Natural killer cell (primary cell): ENCODE results near the gene PAPSS2. TPM values are rescaled to one million over a fixed set of nuclear protein-coding genes. Genes with fewer than 3 reads are reported as not detected.
"Not testable (repeated sequence)": the region's sequence is repeated elsewhere in the genome, so short reads cannot be mapped to it uniquely, and the experiment has no call there.

Experiments used
- ATAC-seq, 3 donors: fragments of 150-1000 bp in 2 of 3; fragments of 200-7000 bp in 1 of 3; cut with Tn5 transposase; 1 replicate in 1 of 3; 2 replicates in 2 of 3; pipeline ENCODE4 v1.10.0; 2021; ENCODE audit warnings: mild to moderate bottlenecking in 2 of 3, moderate library complexity in 2 of 3
- DNase-seq, 2 donors: peaks; one replicate each; pipeline versions ENCODE4 v3.0.0 to v3.0.0-alpha.2; 2013 to 2021; ENCODE audit warnings: mixed read lengths in 1 of 2
- H3K27ac ChIP-seq: one replicate; pipeline ENCODE4 v1.5.1; 2013; ENCODE audit warnings: mild to moderate bottlenecking, low read length
- H3K27me3 ChIP-seq: one replicate; pipeline ENCODE4 v1.6.1; 2013; ENCODE audit warnings: low read length; ENCODE audit not compliant: control insufficient read depth, insufficient read depth
- H3K36me3 ChIP-seq: one replicate; pipeline ENCODE4 v1.6.1; 2013; ENCODE audit warnings: low read length; ENCODE audit not compliant: control insufficient read depth, insufficient read depth
- H3K4me1 ChIP-seq: one replicate; pipeline ENCODE4 v1.6.1; 2013; ENCODE audit warnings: low read length; ENCODE audit not compliant: control insufficient read depth, insufficient read depth
- H3K4me3 ChIP-seq: one replicate; pipeline ENCODE4 v1.5.1; 2013; ENCODE audit warnings: low read length
- H3K9me3 ChIP-seq: one replicate; pipeline ENCODE4 v1.6.1; 2013; ENCODE audit warnings: low read length; ENCODE audit not compliant: control insufficient read depth, insufficient read depth
- H3K27ac Mint-ChIP-seq, 2 donors: one replicate each; pipeline ENCODE4 v1.8.0; 2022; ENCODE audit warnings: mild to moderate bottlenecking in 2 of 2, mixed read lengths in 2 of 2, moderate library complexity in 1 of 2
- H3K27me3 Mint-ChIP-seq, 2 donors: one replicate each; pipeline ENCODE4 v1.8.0; 2022; ENCODE audit warnings: low read depth in 2 of 2, mixed read lengths in 2 of 2
- H3K36me3 Mint-ChIP-seq: one replicate; pipeline ENCODE4 v1.8.0; 2022; ENCODE audit warnings: mixed read lengths
- H3K4me1 Mint-ChIP-seq, 2 donors: one replicate each; pipeline ENCODE4 v1.8.0; 2022; ENCODE audit warnings: mixed read lengths in 2 of 2
- H3K4me3 Mint-ChIP-seq: one replicate; pipeline ENCODE4 v1.8.0; 2022; ENCODE audit warnings: mild to moderate bottlenecking, moderate library complexity, mixed read lengths
- H3K9me3 Mint-ChIP-seq, 2 donors: one replicate each; pipeline ENCODE4 v1.8.0; 2022; ENCODE audit warnings: mixed read lengths in 2 of 2
- CTCF ChIP-seq: fragments of 200-600 bp; IDR thresholded peaks from one replicate; pipeline ENCODE4 v1.8.0; 2022; ENCODE audit warnings: antibody characterized with exemption
- WGBS: methylation state at CpG from one replicate; pipeline ENCODE4 v1.1.7; 2013; ENCODE audit warnings: missing lambda C conversion rate; ENCODE audit not compliant: insufficient coverage; 5-methylcytosine and 5-hydroxymethylcytosine counted together
- intact Hi-C: fragments of 100-400 bp; cut with micrococcal nuclease; formaldehyde crosslinking; loops from one replicate; pipeline ENCODE4 v1.14.2; 2022
- total RNA-seq, 4 donors: library from RNA; stranded (reverse); fragments of 120-200 nt in 1 of 4; gene quantifications; one replicate each; pipeline versions ENCODE4 v1.2.3 to v1.2.4, GENCODE V29; 2013 to 2022

PAPSS2 gene
- total RNA-seq, 3 donors from 2014 or later (not counting 1 experiment from before 2014, with no cell fraction given): 0.13 to 1.1 TPM; not detected in 1

GRCh38 chr10:87733081-87733480, 73.4 kb downstream of the PAPSS2 start:
- intact Hi-C loops: no loop called here
- no peaks in the 10 kb centered on the region for H3K4me1 ChIP-seq
- no peaks in the 10 kb centered on the region for H3K36me3 ChIP-seq
- Mint-ChIP-seq H3K4me1 (no peaks in the 10 kb centered on the region), H3K27me3 (peaks cover 0 to 7% of the 10 kb centered on the region in 2 donors), H3K9me3 (no peaks in the 10 kb centered on the region), H3K36me3 (no peaks in the 10 kb centered on the region), H3K4me3 (no peak overlapping the region), H3K27ac (no peak overlapping the region)
- H3K9me3 ChIP-seq: no peaks in the 10 kb centered on the region
- H3K4me3 ChIP-seq: no peak overlapping the region
- DNase-seq: no peak
- no peak overlapping the region for H3K27ac ChIP-seq
- WGBS: 89% methylated on average over 5 of the region's 5 CpGs
- H3K27me3 ChIP-seq: no peaks in the 10 kb centered on the region
- TF ChIP-seq CTCF: no peak
- no peak for ATAC-seq

- H3K4me3 Mint-ChIP-seq: no peak overlapping the region
- Histone ChIP-seq H3K27ac (no peak overlapping the region), H3K4me1 (no peaks in the 10 kb centered on the region), H3K27me3 (no peaks in the 10 kb centered on the region), H3K4me3 (no peak overlapping the region), H3K36me3 (no peaks in the 10 kb centered on the region), H3K9me3 (no peaks in the 10 kb centered on the region)
- no peaks in the 10 kb centered on the region for H3K9me3 Mint-ChIP-seq
- peak in 2 of 3 donors; percentile 55 to 71 for ATAC-seq
- peak in 1 of 2 donors; percentile 25 for DNase-seq
- intact Hi-C loops: loop anchor here (5.0 kb wide), 1 partner anchor 203 kb away; no protein-coding TSS in a partner anchor
- peaks cover 0 to 7% of the 10 kb centered on the region in 2 donors for H3K27me3 Mint-ChIP-seq
- no peak overlapping the region for H3K27ac Mint-ChIP-seq
- TF ChIP-seq CTCF: peak; percentile 67
- H3K4me1 Mint-ChIP-seq: no peaks in the 10 kb centered on the region
- no peaks in the 10 kb centered on the region for H3K36me3 Mint-ChIP-seq
- 48% methylated on average over 7 of the region's 7 CpGs for WGBS
These were observed 75.5 kb downstream of the PAPSS2 start for GRCh38 chr10:87734987-87735827.

GRCh38 chr10:87738253-87738652, 78.6 kb downstream of the PAPSS2 start:
- DNase-seq, H3K4me3 Mint-ChIP-seq, H3K4me1 Mint-ChIP-seq, H3K36me3 Mint-ChIP-seq, H3K9me3 ChIP-seq, H3K27ac ChIP-seq, ATAC-seq, H3K9me3 Mint-ChIP-seq, H3K27me3 Mint-ChIP-seq, H3K4me3 ChIP-seq, H3K4me1 ChIP-seq, H3K36me3 ChIP-seq, H3K27me3 ChIP-seq, H3K27ac Mint-ChIP-seq: not testable (repeated sequence)
- intact Hi-C loops: loop anchor here (5.0 kb wide), 1 partner anchor 206 kb away; no protein-coding TSS in a partner anchor
- no CpG with 5 or more reads among the region's 1 CpG for WGBS

GRCh38 chr10:87739703-87740102, 80.0 kb downstream of the PAPSS2 start:
- Histone ChIP-seq H3K27ac (no peak overlapping the region), H3K4me3 (no peak overlapping the region), H3K27me3 (no peaks in the 10 kb centered on the region), H3K4me1 (no peaks in the 10 kb centered on the region), H3K9me3 (no peaks in the 10 kb centered on the region), H3K36me3 (no peaks in the 10 kb centered on the region)
- no peak for DNase-seq
- Mint-ChIP-seq H3K27me3 (peaks cover 5 to 9% of the 10 kb centered on the region in 2 donors), H3K27ac (no peak overlapping the region), H3K9me3 (no peaks in the 10 kb centered on the region), H3K36me3 (no peaks in the 10 kb centered on the region), H3K4me1 (no peaks in the 10 kb centered on the region), H3K4me3 (no peak overlapping the region)
- no peak for TF ChIP-seq CTCF
- ATAC-seq: no peak
- intact Hi-C loops: loop anchor here (5.0 kb wide), 1 partner anchor 207 kb away; no protein-coding TSS in a partner anchor
- WGBS: 95% methylated on average over 3 of the region's 4 CpGs
